ENCODE measurements around the gene PDE4B. TPM values are rescaled to one million over a fixed set of nuclear protein-coding genes. Genes with fewer than 3 reads are reported as not detected.

The PDE4B gene
- polyA plus RNA-seq, 1 experiment = 17.6 TPM

DNA sequence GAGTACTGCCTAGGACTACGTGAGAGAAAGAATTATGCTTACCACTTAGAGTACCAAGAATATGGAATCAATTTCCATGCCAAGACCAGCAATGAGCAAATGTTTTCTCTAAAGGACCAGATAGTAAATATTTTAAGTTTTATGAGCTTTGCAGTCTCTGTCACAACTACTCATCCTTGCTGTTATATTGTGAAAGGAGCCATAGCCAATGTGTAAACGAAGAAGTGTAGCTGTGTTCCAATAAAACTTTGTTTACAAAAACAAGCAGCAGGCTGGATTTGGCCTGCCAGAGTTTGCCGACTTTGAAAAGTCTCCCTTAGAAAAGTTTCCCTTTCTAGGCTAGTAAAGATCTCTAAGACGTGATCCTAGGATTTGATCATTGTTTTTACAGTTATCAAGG is 128.8 kb downstream of the PDE4B start:
- CTCF ChIA-PET = no interaction called here
- POLR2A ChIA-PET = no interaction called here
- TF ChIP-seq, protein P1, sequence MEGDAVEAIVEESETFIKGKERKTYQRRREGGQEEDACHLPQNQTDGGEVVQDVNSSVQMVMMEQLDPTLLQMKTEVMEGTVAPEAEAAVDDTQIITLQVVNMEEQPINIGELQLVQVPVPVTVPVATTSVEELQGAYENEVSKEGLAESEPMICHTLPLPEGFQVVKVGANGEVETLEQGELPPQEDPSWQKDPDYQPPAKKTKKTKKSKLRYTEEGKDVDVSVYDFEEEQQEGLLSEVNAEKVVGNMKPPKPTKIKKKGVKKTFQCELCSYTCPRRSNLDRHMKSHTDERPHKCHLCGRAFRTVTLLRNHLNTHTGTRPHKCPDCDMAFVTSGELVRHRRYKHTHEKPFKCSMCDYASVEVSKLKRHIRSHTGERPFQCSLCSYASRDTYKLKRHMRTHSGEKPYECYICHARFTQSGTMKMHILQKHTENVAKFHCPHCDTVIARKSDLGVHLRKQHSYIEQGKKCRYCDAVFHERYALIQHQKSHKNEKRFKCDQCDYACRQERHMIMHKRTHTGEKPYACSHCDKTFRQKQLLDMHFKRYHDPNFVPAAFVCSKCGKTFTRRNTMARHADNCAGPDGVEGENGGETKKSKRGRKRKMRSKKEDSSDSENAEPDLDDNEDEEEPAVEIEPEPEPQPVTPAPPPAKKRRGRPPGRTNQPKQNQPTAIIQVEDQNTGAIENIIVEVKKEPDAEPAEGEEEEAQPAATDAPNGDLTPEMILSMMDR (IDR thresholded peaks at IDR 0.05; ENCODE audit: low read depth, low read length) = no peak
- H3K4me3 ChIP-seq (ENCODE audit: low read depth, low read length) = no peak overlapping the region
- H3K27me3 ChIP-seq (ENCODE audit: control insufficient read depth, insufficient read depth, low read length) = no peaks in the 10 kb centered on the region
- H3K9me3 ChIP-seq (ENCODE audit: control insufficient read depth, insufficient read depth, low read length) = no peaks in the 10 kb centered on the region
- DNase-seq (ENCODE audit: low read depth, low spot score) = no peak
- no peak overlapping the region for H3K27ac ChIP-seq (ENCODE audit: low read depth, low read length)

DNA sequence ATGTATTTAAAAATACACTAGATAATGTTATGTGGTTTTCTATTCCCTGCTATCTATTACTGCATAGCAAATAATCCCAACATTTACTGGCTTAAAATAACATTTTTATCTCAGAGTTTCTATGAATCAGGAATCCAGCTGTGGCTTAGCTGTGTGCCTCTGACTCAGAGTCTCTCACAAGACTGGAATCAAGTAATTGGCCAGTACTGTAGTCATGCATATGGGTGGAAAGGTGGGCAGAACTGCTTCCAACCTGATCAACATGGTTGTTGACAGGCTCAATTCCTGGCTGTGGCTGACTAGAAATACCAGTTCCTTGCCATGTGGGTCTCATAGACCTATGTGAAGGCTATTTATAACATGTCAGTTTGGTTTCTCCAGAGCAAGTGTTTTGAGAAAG is 131.8 kb downstream of the PDE4B start:
- no peaks in the 10 kb centered on the region for H3K27me3 ChIP-seq (ENCODE audit: control insufficient read depth, insufficient read depth, low read length)
- no peaks in the 10 kb centered on the region for H3K9me3 ChIP-seq (ENCODE audit: control insufficient read depth, insufficient read depth, low read length)
- DNase-seq (ENCODE audit: low read depth, low spot score) = peak; percentile 61
- CTCF ChIA-PET = no interaction called here
- TF ChIP-seq, protein P1 (IDR thresholded peaks at IDR 0.05; ENCODE audit: low read depth, low read length) = no peak
- no peak overlapping the region for H3K4me3 ChIP-seq (ENCODE audit: low read depth, low read length)
- peak overlapping the region; percentile 4 for H3K27ac ChIP-seq (ENCODE audit: low read depth, low read length)
- POLR2A ChIA-PET = no interaction called here

DNA sequence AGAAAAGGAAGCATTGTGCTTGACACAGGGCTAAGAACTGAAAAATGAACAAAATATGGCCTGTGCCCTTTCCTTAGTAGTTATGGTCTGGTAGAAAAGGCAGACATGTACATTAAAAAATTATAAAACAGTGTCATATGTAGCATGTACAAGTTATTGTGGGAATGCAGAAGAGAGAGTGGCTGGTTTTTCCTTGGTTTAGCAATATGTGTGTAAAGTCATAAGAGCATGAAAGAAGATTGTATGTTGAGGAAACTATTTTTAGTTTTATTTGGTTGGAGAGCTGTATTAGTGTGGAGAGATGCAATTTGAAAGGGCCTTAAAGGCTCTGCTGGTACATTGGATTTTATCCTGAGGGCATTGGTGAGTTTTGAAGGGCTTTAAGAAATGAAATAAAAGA is 145.8 kb downstream of the PDE4B start:
- CTCF ChIA-PET = interaction anchor here (1.4 kb wide), 1 partner anchor 304 kb away, joined by 7 read pairs; no protein-coding TSS in a partner anchor

DNA sequence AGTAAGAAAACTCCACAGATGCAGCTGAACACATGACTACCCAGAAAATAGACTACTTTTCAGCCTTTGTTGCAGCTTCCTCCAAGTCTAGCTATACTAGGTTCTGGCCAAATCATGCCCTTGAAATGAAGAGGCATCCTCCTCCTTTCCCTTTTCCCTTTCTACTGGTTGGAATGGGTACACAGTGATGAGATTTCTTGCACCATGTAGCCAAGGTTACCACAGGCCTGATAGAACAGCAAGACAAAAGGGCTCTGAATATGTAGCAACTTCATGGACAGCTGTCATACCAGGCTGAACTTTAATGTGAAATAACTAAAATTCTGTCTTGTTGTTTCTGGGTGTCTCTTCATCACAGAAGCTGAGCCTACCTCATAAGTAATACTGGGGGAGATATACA is 146.5 kb downstream of the PDE4B start:
- TF ChIP-seq, protein P1 (IDR thresholded peaks at IDR 0.05; ENCODE audit: low read depth, low read length) = no peak
- no peak overlapping the region for H3K4me3 ChIP-seq (ENCODE audit: low read depth, low read length)
- H3K27ac ChIP-seq (ENCODE audit: low read depth, low read length) = no peak overlapping the region
- CTCF ChIA-PET = interaction anchor here (0.5 to 1.4 kb wide), 2 partner anchors 303 to 306 kb away, joined by 3 to 7 read pairs; no protein-coding TSS in a partner anchor
- no peaks in the 10 kb centered on the region for H3K9me3 ChIP-seq (ENCODE audit: control insufficient read depth, insufficient read depth, low read length)
- DNase-seq (ENCODE audit: low read depth, low spot score) = no peak
- H3K27me3 ChIP-seq (ENCODE audit: control insufficient read depth, insufficient read depth, low read length) = no peaks in the 10 kb centered on the region
- POLR2A ChIA-PET = no interaction called here

More for the DNA sequence above, 145.8 kb downstream of the PDE4B start:
- Histone ChIP-seq H3K9me3 (ENCODE audit: control insufficient read depth, insufficient read depth, low read length) (no peaks in the 10 kb centered on the region), H3K4me3 (ENCODE audit: low read depth, low read length) (no peak overlapping the region), H3K27ac (ENCODE audit: low read depth, low read length) (no peak overlapping the region), H3K27me3 (ENCODE audit: control insufficient read depth, insufficient read depth, low read length) (no peaks in the 10 kb centered on the region)
- POLR2A ChIA-PET = no interaction called here
- no peak for DNase-seq (ENCODE audit: low read depth, low spot score)
- TF ChIP-seq, protein P1 (IDR thresholded peaks at IDR 0.05; ENCODE audit: low read depth, low read length) = no peak

DNA sequence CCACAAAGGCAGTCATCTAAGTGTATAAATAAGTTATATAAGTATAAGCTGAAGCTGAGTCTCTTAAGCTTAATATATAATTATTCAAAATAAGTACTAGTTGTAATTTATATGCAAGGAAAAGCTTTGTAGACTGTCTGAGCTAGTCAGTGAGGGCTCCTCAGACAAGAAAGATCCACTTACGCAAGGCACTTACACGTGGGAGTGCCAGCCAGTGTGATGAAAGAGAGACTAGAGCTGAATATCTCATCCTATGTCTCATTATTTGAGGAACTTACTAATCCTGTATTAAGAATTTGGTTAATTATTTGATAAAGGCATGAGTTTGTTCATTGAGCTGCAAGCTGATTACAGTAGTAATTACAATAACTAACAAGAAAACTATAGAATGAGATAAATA is 146.9 kb downstream of the PDE4B start:
- no peaks in the 10 kb centered on the region for H3K9me3 ChIP-seq (ENCODE audit: control insufficient read depth, insufficient read depth, low read length)
- TF ChIP-seq, protein P1 (IDR thresholded peaks at IDR 0.05; ENCODE audit: low read depth, low read length) = no peak
- POLR2A ChIA-PET = no interaction called here
- CTCF ChIA-PET = interaction anchor here (0.5 to 1.4 kb wide), 2 partner anchors 303 to 306 kb away, joined by 3 to 7 read pairs; no protein-coding TSS in a partner anchor
- DNase-seq (ENCODE audit: low read depth, low spot score) = no peak
- no peak overlapping the region for H3K4me3 ChIP-seq (ENCODE audit: low read depth, low read length)
- H3K27me3 ChIP-seq (ENCODE audit: control insufficient read depth, insufficient read depth, low read length) = no peaks in the 10 kb centered on the region
- H3K27ac ChIP-seq (ENCODE audit: low read depth, low read length) = no peak overlapping the region
